HCT116 (cell line): ENCODE data around the gene CTAGE1. TPM values are rescaled to one million over a fixed set of nuclear protein-coding genes. Genes with fewer than 3 reads are reported as not detected.

Source experiments
- ATAC-seq: fragments of 200-7000 bp; cut with Tn5 transposase; 2 replicates; pipeline ENCODE4 v1.9.1; 2020; ENCODE audit warnings: mild to moderate bottlenecking, moderate library complexity
- BruUV-seq: library from RNA; stranded (reverse); fragments of 400-500 nt; replicated peaks from 2 replicates; lab custom pipeline; 2021; lab: Mats Ljungman, UMichigan
- CTCF ChIA-PET: fragments of 300-600 bp; sonication (Branson Sonifier 250); formaldehyde crosslinking; loops from one replicate; lab custom pipeline; 2021; ENCODE audit warnings: antibody characterized with exemption; lab: Charles Lee
- POLR2A ChIA-PET: fragments of 300-600, 350-600 bp; sonication (Branson Sonifier 250); formaldehyde crosslinking; loops from one replicate; lab custom pipeline; 2021; ENCODE audit warnings: antibody characterized with exemption; lab: Charles Lee
- RAD21 ChIA-PET, 2 experiments: fragments of 300-600 bp; sonication (Branson Sonifier 250); formaldehyde crosslinking; loops; one replicate each; lab custom pipeline; 2023; ENCODE audit warnings: low total read pairs in 2 of 2; ENCODE audit not compliant: uncharacterized antibody in 2 of 2, unreplicated experiment in 2 of 2, low non-redundant PET in 1 of 2; lab: Charles Lee
- DNase-seq: peaks from one replicate; pipeline ENCODE4 v3.0.0-alpha.2; 2010; ENCODE audit warnings: low read depth, low spot score
- H2AFZ ChIP-seq: fragments of 200-600 bp; shearing (Covaris generic), sonication (generic); 2 replicates; pipeline ENCODE4 v1.6.1; 2017; ENCODE audit warnings: low read depth, mixed run types, mixed read lengths, antibody characterized with exemption, low read length; ENCODE audit not compliant: poor library complexity, severe bottlenecking
- H3K27ac ChIP-seq: 2 replicates; pipeline ENCODE4 v1.5.1; 2012; ENCODE audit warnings: low read depth, low read length
- H3K27me3 ChIP-seq: fragments of 200-600 bp; sonication (generic); 2 replicates; pipeline ENCODE4 v1.6.1; 2016; ENCODE audit warnings: mixed run types, low read length, mixed read lengths; ENCODE audit not compliant: insufficient read depth
- H3K36me3 ChIP-seq, 2 experiments: fragments of 200-500 bp in 1 of 2; fragments of 200-600 bp in 1 of 2; sonication (Bioruptor generic) in 1 of 2; sonication (generic) in 1 of 2; 2 replicates each; pipeline versions ENCODE4 v1.5.1 to v1.6.1; 2014 to 2016; ENCODE audit warnings: low read length in 2 of 2, inconsistent platforms in 1 of 2, mixed read lengths in 1 of 2, mixed run types in 1 of 2; ENCODE audit not compliant: insufficient read depth in 2 of 2, control insufficient read depth in 1 of 2
- H3K4me1 ChIP-seq, 2 experiments: fragments of 200-600 bp in 1 of 2; sonication (generic) in 1 of 2; 2 replicates each; pipeline versions ENCODE4 v1.5.1 to v1.6.1; 2012 to 2017; ENCODE audit warnings: low read length in 2 of 2, inconsistent platforms in 1 of 2, mild to moderate bottlenecking in 1 of 2, mixed read lengths in 1 of 2, mixed run types in 1 of 2, moderate library complexity in 1 of 2; ENCODE audit not compliant: insufficient read depth in 2 of 2, control insufficient read depth in 1 of 2
- H3K4me2 ChIP-seq: fragments of 200-600 bp; sonication (generic); 2 replicates; pipeline ENCODE4 v1.6.1; 2017; ENCODE audit warnings: mixed run types, low read length, mixed read lengths
- H3K4me3 ChIP-seq, 2 experiments: fragments of 200-600 bp in 1 of 2; sonication (generic) in 1 of 2; replicated peaks in 1 of 2; 2 replicates each; pipeline ENCODE4 v1.5.1; 2011 to 2016; ENCODE audit warnings: low read length in 2 of 2, control low read depth in 1 of 2, low read depth in 1 of 2, mild to moderate bottlenecking in 1 of 2, mixed read lengths in 1 of 2, mixed run types in 1 of 2
- H3K79me2 ChIP-seq: fragments of 200-600 bp; sonication (generic); 2 replicates; pipeline ENCODE4 v1.6.1; 2017; ENCODE audit warnings: mild to moderate bottlenecking, mixed run types, low read length, moderate library complexity, mixed read lengths; ENCODE audit not compliant: insufficient read depth
- H3K9ac ChIP-seq: fragments of 200-600 bp; sonication (generic); 2 replicates; pipeline ENCODE4 v1.6.1; 2016; ENCODE audit warnings: low read length, mixed read lengths
- H3K9me2 ChIP-seq: fragments of 200-600 bp; sonication (generic), shearing (Covaris generic); 2 replicates; pipeline ENCODE4 v1.6.1; 2017; ENCODE audit warnings: mixed run types, mild to moderate bottlenecking, moderate library complexity; ENCODE audit not compliant: insufficient read depth
- H3K9me3 ChIP-seq, 2 experiments: fragments of 200-500 bp in 1 of 2; fragments of 200-600 bp in 1 of 2; sonication (Bioruptor generic) in 1 of 2; sonication (generic) in 1 of 2; 2 replicates each; pipeline ENCODE4 v1.6.1; 2014 to 2017; ENCODE audit warnings: low read length in 2 of 2, mixed read lengths in 2 of 2, inconsistent platforms in 1 of 2, low read depth in 1 of 2, mild to moderate bottlenecking in 1 of 2, mixed run types in 1 of 2, moderate library complexity in 1 of 2; ENCODE audit not compliant: control insufficient read depth in 1 of 2, insufficient read depth in 1 of 2
- H4K20me1 ChIP-seq: fragments of 200-600 bp; sonication (generic), shearing (Covaris generic); 2 replicates; pipeline ENCODE4 v1.6.1; 2017; ENCODE audit warnings: mixed run types, mild to moderate bottlenecking, moderate library complexity; ENCODE audit not compliant: insufficient read depth
- EZH2phosphoT487 ChIP-seq: fragments of 200-600 bp; IDR thresholded peaks from 2 replicates; pipeline ENCODE4 v1.6.1; 2018; ENCODE audit warnings: antibody characterized with exemption, borderline replicate concordance
- FOSL1 ChIP-seq: IDR thresholded peaks from 2 replicates; pipeline ENCODE4 v1.6.1; 2012; ENCODE audit warnings: low read depth
- JUND ChIP-seq: IDR thresholded peaks from 2 replicates; pipeline ENCODE4 v1.6.1; 2012
- POLR2A ChIP-seq: IDR thresholded peaks from 2 replicates; pipeline ENCODE4 v1.7.0; 2011; ENCODE audit warnings: borderline replicate concordance; ENCODE audit not compliant: insufficient read depth, insufficient read length; ENCODE audit errors: extremely low read depth
- SP1 ChIP-seq: IDR thresholded peaks from 2 replicates; pipeline ENCODE4 v1.6.1; 2012; ENCODE audit warnings: low read depth
- SRF ChIP-seq: IDR thresholded peaks from 2 replicates; pipeline ENCODE4 v1.6.1; 2012; ENCODE audit warnings: low read depth
- YY1 ChIP-seq: IDR thresholded peaks from 2 replicates; pipeline ENCODE4 v1.6.1; 2011; ENCODE audit warnings: low read length, low read depth, moderate library complexity, mild to moderate bottlenecking; ENCODE audit not compliant: insufficient replicate concordance; ENCODE audit errors: extremely low read depth
- ZNF274 ChIP-seq: fragments of 200-500 bp; sonication (Bioruptor generic); IDR thresholded peaks from 2 replicates; pipeline ENCODE4 v1.6.1; 2014; ENCODE audit warnings: mild to moderate bottlenecking, low read depth, low read length, inconsistent platforms
- intact Hi-C: fragments of 100-400 bp; cut with micrococcal nuclease; formaldehyde crosslinking; loops from 2 replicates; pipeline ENCODE4 v1.10.0; 2022
- total RNA-seq: library from RNA; stranded (reverse); gene quantifications from one replicate; pipeline ENCODE4 v1.2.1, GENCODE V29; 2021; ENCODE audit not compliant: unreplicated experiment
- TF ChIP-seq, protein P1 (sequence below), 3 experiments: fragments of 200-600 bp in 1 of 3; sonication (generic) in 1 of 3; IDR thresholded peaks in 2 of 3; conservative IDR thresholded peaks in 1 of 3; 2 replicates each; pipeline ENCODE4 v1.5.1; 2012 to 2017; ENCODE audit warnings: low read depth in 2 of 3, low read length in 2 of 3, antibody characterized with exemption in 1 of 3, borderline replicate concordance in 1 of 3, control low read depth in 1 of 3, mild to moderate bottlenecking in 1 of 3, mixed read lengths in 1 of 3, mixed run types in 1 of 3, moderate library complexity in 1 of 3; ENCODE audit not compliant: insufficient read depth in 1 of 3
- TF ChIP-seq, protein P2 (sequence below): IDR thresholded peaks from 2 replicates; pipeline ENCODE4 v1.6.1; 2012; ENCODE audit warnings: low read depth

Gene CTAGE1
- total RNA-seq, 1 experiment from 2014 or later: not detected

DNA sequence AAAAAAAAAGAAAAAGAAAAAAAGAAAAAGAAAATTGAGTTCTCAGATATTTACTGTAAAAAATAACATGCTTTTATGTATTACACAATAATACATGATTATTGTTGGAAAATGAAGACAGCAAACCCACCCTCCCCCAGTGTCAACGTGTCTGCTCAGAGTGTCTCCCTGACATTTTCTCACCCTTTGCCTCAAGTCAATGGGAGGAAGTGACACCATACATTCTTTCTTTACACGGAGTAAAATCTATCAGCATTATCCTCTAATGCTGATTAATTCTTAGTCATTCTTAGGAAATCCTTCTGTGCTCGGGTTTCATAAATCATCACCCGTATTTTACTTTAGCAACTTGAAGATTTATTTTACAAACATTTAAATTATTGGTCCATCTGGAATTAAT lies 32.0 kb downstream of the CTAGE1 start:
- Histone ChIP-seq H3K36me3 (no peaks in the 10 kb centered on the region), H3K27me3 (no peaks in the 10 kb centered on the region), H3K9ac (no peak overlapping the region), H3K9me3 (no peaks in the 10 kb centered on the region), H4K20me1 (no peaks in the 10 kb centered on the region), H3K79me2 (no peaks in the 10 kb centered on the region), H3K4me1 (peaks cover 0 to 7% of the 10 kb centered on the region in 2 experiments; a peak in 1 of 4 replicates), H3K4me2 (peak overlapping the region; percentile 25), H3K4me3 (no peak overlapping the region), H3K9me2 (no peaks in the 10 kb centered on the region), H2AFZ (peak overlapping the region; percentile 76), H3K27ac (no peak overlapping the region)
- ATAC-seq: no peak
- BruUV-seq: no TSS peak
- intact Hi-C loops: no loop called here
- no peak for DNase-seq
- no peak for TF ChIP-seq EZH2phosphoT487
- no peak for TF ChIP-seq ZNF274
- TF ChIP-seq, protein P1, sequence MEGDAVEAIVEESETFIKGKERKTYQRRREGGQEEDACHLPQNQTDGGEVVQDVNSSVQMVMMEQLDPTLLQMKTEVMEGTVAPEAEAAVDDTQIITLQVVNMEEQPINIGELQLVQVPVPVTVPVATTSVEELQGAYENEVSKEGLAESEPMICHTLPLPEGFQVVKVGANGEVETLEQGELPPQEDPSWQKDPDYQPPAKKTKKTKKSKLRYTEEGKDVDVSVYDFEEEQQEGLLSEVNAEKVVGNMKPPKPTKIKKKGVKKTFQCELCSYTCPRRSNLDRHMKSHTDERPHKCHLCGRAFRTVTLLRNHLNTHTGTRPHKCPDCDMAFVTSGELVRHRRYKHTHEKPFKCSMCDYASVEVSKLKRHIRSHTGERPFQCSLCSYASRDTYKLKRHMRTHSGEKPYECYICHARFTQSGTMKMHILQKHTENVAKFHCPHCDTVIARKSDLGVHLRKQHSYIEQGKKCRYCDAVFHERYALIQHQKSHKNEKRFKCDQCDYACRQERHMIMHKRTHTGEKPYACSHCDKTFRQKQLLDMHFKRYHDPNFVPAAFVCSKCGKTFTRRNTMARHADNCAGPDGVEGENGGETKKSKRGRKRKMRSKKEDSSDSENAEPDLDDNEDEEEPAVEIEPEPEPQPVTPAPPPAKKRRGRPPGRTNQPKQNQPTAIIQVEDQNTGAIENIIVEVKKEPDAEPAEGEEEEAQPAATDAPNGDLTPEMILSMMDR (IDR thresholded peaks at IDR 0.05 in 2 of 3, conservative IDR thresholded peaks at IDR 0.05 in 1 of 3; ENCODE audit: borderline replicate concordance in 1 of 3, insufficient read depth in 1 of 3, low read depth in 2 of 3, low read length in 2 of 3): no peak
- TF ChIP-seq FOSL1: peak; percentile 65
- 0 out of 2 replicates have a peak, but pooled peaks have one; percentile 23 for TF ChIP-seq JUND
- no peak for TF ChIP-seq YY1
- ChIA-PET POLR2A (no interaction called here), CTCF (no interaction called here), RAD21 (no interaction called here)

DNA sequence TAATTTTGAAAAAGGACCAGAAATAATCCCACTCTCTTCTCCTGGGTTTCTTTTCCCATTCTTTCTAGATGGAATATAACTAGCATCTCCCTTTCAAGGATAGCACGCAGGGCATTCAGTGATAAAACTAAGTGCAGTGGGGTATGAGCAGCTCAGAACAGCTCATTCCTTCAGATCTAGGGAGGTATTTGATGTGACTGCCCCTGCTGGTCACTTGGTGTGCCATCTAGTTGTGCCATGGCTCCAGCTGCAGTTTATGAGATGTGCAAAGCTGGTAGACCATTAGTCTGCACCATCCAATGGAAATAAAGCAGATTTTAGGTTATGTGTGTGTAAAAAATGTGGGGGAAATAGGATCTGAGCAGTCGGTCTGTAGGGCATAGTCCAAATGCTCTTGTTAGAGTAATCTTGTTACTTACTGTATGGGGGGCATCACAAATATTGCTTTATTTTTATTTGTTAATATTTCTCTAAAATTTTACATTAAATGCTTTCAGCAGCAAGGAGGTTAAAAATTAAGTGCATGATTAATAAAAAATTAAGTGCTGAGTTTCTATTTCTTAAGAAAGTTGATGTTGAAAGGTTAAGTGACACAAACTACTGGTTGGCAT lies 38.9 kb downstream of the CTAGE1 start:
- Histone ChIP-seq H3K36me3 (no peaks in the 10 kb centered on the region), H3K9ac (no peak overlapping the region), H3K9me2 (no peaks in the 10 kb centered on the region), H3K27ac (no peak overlapping the region), H3K27me3 (no peaks in the 10 kb centered on the region), H3K4me1 (no peaks in the 10 kb centered on the region), H3K4me2 (no peak overlapping the region), H3K9me3 (no peaks in the 10 kb centered on the region), H2AFZ (no peak overlapping the region), H4K20me1 (no peaks in the 10 kb centered on the region), H3K4me3 (no peak overlapping the region), H3K79me2 (no peaks in the 10 kb centered on the region)
- ChIA-PET POLR2A (no interaction called here), RAD21 (no interaction called here), CTCF (interaction anchor here (0.5 to 1.9 kb wide), 18 partner anchors 10 to 420 kb away, joined by 3 to 16 read pairs (median 4); no protein-coding TSS in a partner anchor)
- BruUV-seq: no TSS peak
- intact Hi-C loops: loop anchor here (10.0 kb wide), 2 partner anchors 186 to 464 kb away; no protein-coding TSS in a partner anchor
- DNase-seq (peak; percentile 39), ATAC-seq (peak; percentile 100)
- TF ChIP-seq SP1 (no peak), SRF (no peak), POLR2A (no peak)
- TF ChIP-seq, protein P1 (IDR thresholded peaks at IDR 0.05 in 2 of 3, conservative IDR thresholded peaks at IDR 0.05 in 1 of 3; ENCODE audit: borderline replicate concordance in 1 of 3, insufficient read depth in 1 of 3, low read depth in 2 of 3, low read length in 2 of 3): peak; percentile 12 to 83 (median 77); a peak in 5 of 6 replicates
- TF ChIP-seq, protein P2, sequence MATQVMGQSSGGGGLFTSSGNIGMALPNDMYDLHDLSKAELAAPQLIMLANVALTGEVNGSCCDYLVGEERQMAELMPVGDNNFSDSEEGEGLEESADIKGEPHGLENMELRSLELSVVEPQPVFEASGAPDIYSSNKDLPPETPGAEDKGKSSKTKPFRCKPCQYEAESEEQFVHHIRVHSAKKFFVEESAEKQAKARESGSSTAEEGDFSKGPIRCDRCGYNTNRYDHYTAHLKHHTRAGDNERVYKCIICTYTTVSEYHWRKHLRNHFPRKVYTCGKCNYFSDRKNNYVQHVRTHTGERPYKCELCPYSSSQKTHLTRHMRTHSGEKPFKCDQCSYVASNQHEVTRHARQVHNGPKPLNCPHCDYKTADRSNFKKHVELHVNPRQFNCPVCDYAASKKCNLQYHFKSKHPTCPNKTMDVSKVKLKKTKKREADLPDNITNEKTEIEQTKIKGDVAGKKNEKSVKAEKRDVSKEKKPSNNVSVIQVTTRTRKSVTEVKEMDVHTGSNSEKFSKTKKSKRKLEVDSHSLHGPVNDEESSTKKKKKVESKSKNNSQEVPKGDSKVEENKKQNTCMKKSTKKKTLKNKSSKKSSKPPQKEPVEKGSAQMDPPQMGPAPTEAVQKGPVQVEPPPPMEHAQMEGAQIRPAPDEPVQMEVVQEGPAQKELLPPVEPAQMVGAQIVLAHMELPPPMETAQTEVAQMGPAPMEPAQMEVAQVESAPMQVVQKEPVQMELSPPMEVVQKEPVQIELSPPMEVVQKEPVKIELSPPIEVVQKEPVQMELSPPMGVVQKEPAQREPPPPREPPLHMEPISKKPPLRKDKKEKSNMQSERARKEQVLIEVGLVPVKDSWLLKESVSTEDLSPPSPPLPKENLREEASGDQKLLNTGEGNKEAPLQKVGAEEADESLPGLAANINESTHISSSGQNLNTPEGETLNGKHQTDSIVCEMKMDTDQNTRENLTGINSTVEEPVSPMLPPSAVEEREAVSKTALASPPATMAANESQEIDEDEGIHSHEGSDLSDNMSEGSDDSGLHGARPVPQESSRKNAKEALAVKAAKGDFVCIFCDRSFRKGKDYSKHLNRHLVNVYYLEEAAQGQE: no peak
